IMR-90 (cell line): ENCODE results near the gene FZD4. TPM values are rescaled to one million over a fixed set of nuclear protein-coding genes. Genes with fewer than 3 reads are reported as not detected.

Source experiments
- ATAC-seq: fragments of 200-7000 bp; cut with Tn5 transposase; 2 replicates; pipeline ENCODE4 v1.9.1; 2020; ENCODE audit warnings: low read depth, mild to moderate bottlenecking, moderate library complexity
- BruUV-seq: library from RNA; stranded (reverse); fragments of 400-500 nt; replicated peaks from 2 replicates; lab custom pipeline; 2021; lab: Mats Ljungman, UMichigan
- CTCF ChIA-PET: fragments of 300-600 bp; formaldehyde crosslinking; extraction: SDS; loops from one replicate; lab custom pipeline; 2021; ENCODE audit warnings: antibody characterized with exemption; lab: Yijun Ruan, JAX
- POLR2A ChIA-PET: fragments of 300-600 bp; sonication (Branson Sonifier 250); formaldehyde crosslinking; loops from one replicate; lab custom pipeline; 2022; ENCODE audit warnings: antibody characterized with exemption; ENCODE audit not compliant: unreplicated experiment; lab: Charles Lee
- DNase-seq: peaks from one replicate; pipeline ENCODE4 v3.0.0; 2013
- H2AFZ ChIP-seq: replicated peaks from 2 replicates; pipeline ENCODE3; 2013; ENCODE audit warnings: low read length, mild to moderate bottlenecking; ENCODE audit not compliant: poor library complexity
- H2AK5ac ChIP-seq: 2 replicates; pipeline ENCODE4 v1.6.1; 2013; ENCODE audit warnings: low read depth, low read length, inconsistent platforms
- H2AK9ac ChIP-seq: replicated peaks from 2 replicates; pipeline ENCODE3; 2013; ENCODE audit warnings: mild to moderate bottlenecking, low read depth, low read length, moderate library complexity; ENCODE audit not compliant: poor library complexity
- H2BK120ac ChIP-seq: 2 replicates; pipeline ENCODE4 v1.6.1; 2013; ENCODE audit warnings: low read depth, low read length, inconsistent platforms
- H2BK15ac ChIP-seq: 3 replicates; pipeline ENCODE4 v1.6.1; 2013; ENCODE audit warnings: low read depth, low read length, inconsistent platforms
- H2BK20ac ChIP-seq: 2 replicates; pipeline ENCODE4 v1.6.1; 2013; ENCODE audit warnings: low read depth, mild to moderate bottlenecking, inconsistent platforms, low read length, moderate library complexity
- H2BK5ac ChIP-seq: 2 replicates; pipeline ENCODE4 v1.6.1; 2013; ENCODE audit warnings: mild to moderate bottlenecking, low read depth, low read length, inconsistent platforms; ENCODE audit not compliant: poor library complexity, severe bottlenecking
- H3K14ac ChIP-seq: replicated peaks from 2 replicates; pipeline ENCODE4 v1.6.1; 2013; ENCODE audit warnings: low read depth, low read length, inconsistent platforms
- H3K18ac ChIP-seq: 2 replicates; pipeline ENCODE4 v1.6.1; 2013; ENCODE audit warnings: low read depth, low read length, control low read depth
- H3K23ac ChIP-seq: 2 replicates; pipeline ENCODE4 v1.6.1; 2013; ENCODE audit warnings: low read depth, low read length, inconsistent platforms
- H3K27ac ChIP-seq: 2 replicates; pipeline ENCODE4 v1.5.1; 2013; ENCODE audit warnings: mild to moderate bottlenecking, control low read depth, low read length; ENCODE audit not compliant: insufficient read depth
- H3K27me3 ChIP-seq: 2 replicates; pipeline ENCODE4 v1.6.1; 2013; ENCODE audit warnings: low read length; ENCODE audit not compliant: control insufficient read depth, insufficient read depth
- H3K36me3 ChIP-seq: 2 replicates; pipeline ENCODE4 v1.6.1; 2013; ENCODE audit warnings: low read length, mixed read lengths; ENCODE audit not compliant: control insufficient read depth, insufficient read depth
- H3K4ac ChIP-seq: 2 replicates; pipeline ENCODE4 v1.6.1; 2013; ENCODE audit warnings: low read depth, low read length, inconsistent platforms
- H3K4me1 ChIP-seq: 2 replicates; pipeline ENCODE4 v1.6.1; 2013; ENCODE audit warnings: low read length, mixed read lengths; ENCODE audit not compliant: control insufficient read depth, insufficient read depth
- H3K4me2 ChIP-seq: 2 replicates; pipeline ENCODE4 v1.6.1; 2013; ENCODE audit warnings: low read depth, mild to moderate bottlenecking, control low read depth, low read length, moderate library complexity
- H3K4me3 ChIP-seq: 2 replicates; pipeline ENCODE4 v1.5.1; 2013; ENCODE audit warnings: low read depth, mild to moderate bottlenecking, control low read depth, low read length, moderate library complexity; ENCODE audit not compliant: insufficient read depth
- H3K56ac ChIP-seq: 2 replicates; pipeline ENCODE4 v1.6.1; 2013; ENCODE audit warnings: low read length, inconsistent platforms; ENCODE audit not compliant: insufficient read depth; ENCODE audit errors: extremely low read depth
- H3K79me1 ChIP-seq, 2 experiments: 2 replicates each; pipeline ENCODE4 v1.6.1; 2013; ENCODE audit warnings: low read length in 2 of 2, inconsistent platforms in 1 of 2, low read depth in 1 of 2
- H3K9ac ChIP-seq: 2 replicates; pipeline ENCODE4 v1.6.1; 2013; ENCODE audit warnings: low read depth, low read length, control low read depth
- H3K9me1 ChIP-seq: 2 replicates; pipeline ENCODE4 v1.6.1; 2013; ENCODE audit warnings: low read length, inconsistent platforms; ENCODE audit not compliant: insufficient read depth
- H3K9me3 ChIP-seq: 2 replicates; pipeline ENCODE4 v1.6.1; 2013; ENCODE audit warnings: low read length; ENCODE audit not compliant: control insufficient read depth, insufficient read depth
- H4K20me1 ChIP-seq: 2 replicates; pipeline ENCODE4 v1.6.1; 2013; ENCODE audit warnings: low read length, inconsistent platforms; ENCODE audit not compliant: insufficient read depth
- H4K5ac ChIP-seq: 2 replicates; pipeline ENCODE4 v1.6.1; 2013; ENCODE audit warnings: mild to moderate bottlenecking, low read depth, low read length, control low read depth
- H4K8ac ChIP-seq, 2 experiments: 2 replicates each; pipeline ENCODE4 v1.6.1; 2013; ENCODE audit warnings: low read depth in 2 of 2, low read length in 2 of 2, control low read depth in 1 of 2, inconsistent platforms in 1 of 2
- H4K91ac ChIP-seq: 2 replicates; pipeline ENCODE4 v1.6.1; 2013; ENCODE audit warnings: low read depth, low read length, inconsistent platforms; ENCODE audit not compliant: insufficient read depth
- CEBPB ChIP-seq: IDR thresholded peaks from 2 replicates; pipeline ENCODE4 v1.6.1; 2012; ENCODE audit warnings: low read depth, low read length, improper control_type of control experiment
- CHD1 ChIP-seq: IDR thresholded peaks from 2 replicates; pipeline ENCODE4 v1.6.1; 2012; ENCODE audit warnings: low read depth, low read length, improper control_type of control experiment
- CTCF ChIP-seq: conservative IDR thresholded peaks from 2 replicates; pipeline ENCODE4 v1.5.1; 2012; ENCODE audit warnings: mild to moderate bottlenecking, low read depth, low read length, improper control_type of control experiment
- FOS ChIP-seq: fragments of 150-350 bp; IDR thresholded peaks from 2 replicates; pipeline ENCODE4 v1.6.1; 2016; ENCODE audit warnings: low read depth, low read length
- MAZ ChIP-seq: IDR thresholded peaks from 2 replicates; pipeline ENCODE4 v1.6.1; 2012; ENCODE audit warnings: low read depth, mild to moderate bottlenecking, low read length, improper control_type of control experiment, moderate library complexity, borderline replicate concordance
- MXI1 ChIP-seq: IDR thresholded peaks from 2 replicates; pipeline ENCODE4 v1.6.1; 2012; ENCODE audit warnings: low read depth, mild to moderate bottlenecking, low read length, moderate library complexity, borderline replicate concordance
- NFE2L2 ChIP-seq: fragments of 150-350 bp; IDR thresholded peaks from 2 replicates; pipeline ENCODE4 v1.6.1; 2016; ENCODE audit warnings: low read depth, mild to moderate bottlenecking, low read length
- RFX5 ChIP-seq: IDR thresholded peaks from 2 replicates; pipeline ENCODE4 v1.8.0; 2012; ENCODE audit warnings: low read depth, mild to moderate bottlenecking, low read length, moderate library complexity
- WGBS, 2 experiments: methylation state at CpG; one replicate each; pipeline versions ENCODE4 v1.1.5 to v1.1.7; 2013; ENCODE audit warnings: missing lambda C conversion rate in 2 of 2; ENCODE audit not compliant: insufficient read length in 1 of 2; ENCODE audit errors: extremely low coverage in 2 of 2; 5-methylcytosine and 5-hydroxymethylcytosine counted together
- dilution Hi-C: fragments of 300-500 bp; cut with HindIII; formaldehyde crosslinking; loops from one replicate; pipeline ENCODE4 v1.14.3; 2018; ENCODE audit warnings: low sequenced_read_pairs; ENCODE audit not compliant: unreplicated experiment
- in situ Hi-C: fragments of 300-500 bp; cut with MboI; formaldehyde crosslinking; loops from 3 replicates; pipeline ENCODE4 v1.14.3; 2019; ENCODE audit warnings: low sequenced_read_pairs, inconsistent platforms, mixed read lengths
- intact Hi-C: fragments of 100-400 bp; cut with micrococcal nuclease; formaldehyde crosslinking; loops from 2 replicates; pipeline ENCODE4 v1.10.0; 2022
- polyA plus RNA-seq, 3 experiments: library from polyadenylated mRNA; depleted of rRNA; stranded (reverse); fragments of >200 nt; gene quantifications; 2 replicates each; pipeline ENCODE4 v1.2.3, GENCODE V29; 2012; ENCODE audit warnings: low replicate concordance in 1 of 3
- total RNA-seq: library from RNA; depleted of rRNA; stranded (reverse); fragments of >200 nt; gene quantifications from 2 replicates; pipeline ENCODE4 v1.2.3, GENCODE V29; 2012

Gene FZD4
- total and polyA plus RNA-seq, 2 of the 4 experiments (the other 2 are of a cell fraction) = 3.7 to 7.7 TPM

- TF ChIP-seq NFE2L2 (no peak), CEBPB (no peak)
Measured at GRCh38 chr11:86914865-86915519, 40.2 kb downstream of the FZD4 start (continued).

- ATAC-seq (no peak), DNase-seq (no peak)
- Histone ChIP-seq H3K4me1 (peaks cover 5% of the 10 kb centered on the region), H2BK120ac (no peak overlapping the region), H3K18ac (no peak overlapping the region), H4K20me1 (no peaks in the 10 kb centered on the region), H2BK5ac (no peak overlapping the region), H2BK20ac (no peak overlapping the region), H2BK15ac (no peak overlapping the region), H3K14ac (no peak overlapping the region), H3K56ac (no peak overlapping the region), H3K27me3 (no peaks in the 10 kb centered on the region), H4K91ac (no peak overlapping the region), H3K4me3 (no peak overlapping the region), H4K5ac (no peak overlapping the region), H4K8ac (no peak overlapping the region), H3K79me1 (peaks cover 0 to 4% of the 10 kb centered on the region in 2 experiments; a peak in 1 of 4 replicates), H3K4ac (no peak overlapping the region), H3K9me3 (0 out of 2 replicates have a peak, but pooled peaks cover 2% of the 10 kb centered on the region), H3K23ac (no peak overlapping the region), H2AK9ac (no peak overlapping the region), H3K9me1 (peaks cover 2% of the 10 kb centered on the region), H3K36me3 (no peaks in the 10 kb centered on the region), H3K9ac (no peak overlapping the region), H3K4me2 (no peak overlapping the region), H3K27ac (no peak overlapping the region), H2AFZ (no peak overlapping the region), H2AK5ac (no peak overlapping the region)
- WGBS, 2 experiments = 0% methylated on average over 1 of the region's 1 CpG; no CpG with 5 or more reads in 1 of the 2 experiments
- intact Hi-C loops = loop anchor here (10.0 kb wide), 1 partner anchor 237 kb away; the partner anchor contains the start of gene ME3
- ChIA-PET CTCF (no interaction called here), POLR2A (no interaction called here)
- dilution Hi-C loops = no loop called here
- TF ChIP-seq MAZ (no peak), CHD1 (no peak), MXI1 (no peak), CTCF (no peak), FOS (no peak), RFX5 (no peak)
- BruUV-seq = no TSS peak
- in situ Hi-C loops = no loop called here
Measured at GRCh38 chr11:86912238-86912637, 43.0 kb downstream of the FZD4 start.
